Hepatocyte (in vitro differentiated cells): ENCODE measurements around the gene IRX1.
A peak's percentile ranks its signal among the peaks of the same experiment; 100 is the strongest.

ENCODE experiments used
- CTCF ChIP-seq: fragments of 200-600 bp; sonication (generic); IDR thresholded peaks from 2 replicates; pipeline ENCODE4 v1.5.1; 2016; ENCODE audit warnings: antibody characterized with exemption, mild to moderate bottlenecking; ENCODE audit not compliant: poor library complexity
- EZH2 ChIP-seq: fragments of 200-600 bp; sonication (generic); IDR thresholded peaks from 2 replicates; pipeline ENCODE4 v1.6.1; 2016; ENCODE audit warnings: antibody characterized with exemption, mild to moderate bottlenecking, borderline replicate concordance

DNA sequence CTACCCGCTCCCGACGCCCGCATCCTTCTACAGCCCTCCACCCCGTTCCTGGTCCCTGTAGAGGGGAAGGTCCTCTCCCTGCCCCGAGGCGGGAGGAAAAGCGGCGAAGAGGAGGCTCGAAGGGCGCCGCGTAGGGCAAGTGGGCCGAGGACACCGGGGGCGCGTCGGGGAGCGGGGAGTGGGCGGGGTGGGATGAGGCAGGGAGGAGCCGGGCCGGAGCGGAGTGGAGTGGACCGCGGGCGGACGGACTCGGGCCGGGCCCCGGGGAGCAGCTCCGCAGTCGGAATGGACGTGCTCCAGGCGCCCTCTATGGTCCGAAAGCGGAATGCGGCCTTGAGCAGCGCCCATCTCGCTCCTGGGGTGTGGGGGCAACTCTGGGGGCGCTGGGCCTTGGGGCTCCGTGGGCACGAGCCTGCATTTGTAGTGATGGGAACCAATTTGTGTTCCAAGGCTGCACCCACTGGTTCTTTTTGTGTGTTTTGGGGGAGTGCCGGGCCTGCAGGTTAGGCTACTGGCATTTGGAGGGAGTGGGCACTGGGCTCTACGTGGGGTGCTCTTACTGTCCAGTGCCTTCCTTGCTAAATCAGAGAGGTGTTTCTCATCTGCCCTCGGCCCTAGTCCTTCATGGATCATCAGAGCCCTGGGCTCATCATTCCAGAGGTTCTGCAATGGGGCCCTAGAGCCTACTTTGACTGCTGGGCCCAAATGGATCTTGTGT, 7.3 kb downstream of the IRX1 start:
- TF ChIP-seq CTCF (peak; percentile 73), EZH2 (no peak)
